Inflammatory macrophage treated with lipopolysaccharide for 4 hours (primary cell): Measurements from ENCODE around the gene PDPK1.
"Not testable (repeated sequence)": the region's sequence is repeated elsewhere in the genome, so short reads cannot be mapped to it uniquely, and the experiment has no call there.

ENCODE experiments used
- DNase-seq: peaks from one replicate; pipeline ENCODE4 v3.0.0-alpha.2; 2020

The PDPK1 gene

DNA sequence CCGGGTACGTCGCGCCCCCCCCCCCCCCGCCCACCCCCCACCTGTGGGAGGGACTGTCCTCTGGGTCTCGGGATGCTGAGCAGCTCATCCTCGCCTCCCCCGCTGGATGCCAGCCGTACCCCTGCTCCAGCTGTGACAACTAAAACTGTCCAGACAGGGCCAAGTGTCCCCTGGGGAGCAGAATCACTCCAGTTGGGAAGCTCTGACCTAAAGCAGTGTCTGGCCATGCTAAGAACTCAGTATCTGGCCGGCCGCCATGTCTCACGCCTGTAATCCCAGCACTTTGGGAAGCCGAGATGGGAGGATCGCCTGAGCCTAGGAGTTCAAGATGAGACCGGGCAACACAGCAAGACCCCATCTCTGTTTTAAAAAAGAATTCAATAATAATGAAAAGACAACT lies 83.0 kb downstream of the PDPK1 start:
- not testable (repeated sequence) for DNase-seq

DNA sequence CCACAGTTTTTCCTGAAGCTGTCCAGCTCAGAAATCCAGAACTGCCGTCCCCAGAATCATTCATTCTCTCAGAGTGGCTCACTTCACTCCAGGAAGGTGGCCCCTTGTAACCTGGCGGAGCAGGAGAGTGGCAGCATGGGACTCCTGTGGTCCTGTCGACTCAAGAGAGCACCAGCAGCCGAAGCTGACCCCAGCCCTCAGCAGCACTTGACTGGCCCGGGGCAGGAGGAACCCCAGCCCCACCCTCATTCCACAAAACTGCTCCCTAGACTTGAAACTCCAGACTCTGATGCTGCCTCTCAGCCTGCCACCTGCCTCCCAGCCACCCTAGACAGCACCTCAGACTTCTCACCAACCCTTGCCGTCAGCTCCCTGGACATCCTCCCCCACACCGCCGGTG lies 83.6 kb downstream of the PDPK1 start:
- not testable (repeated sequence) for DNase-seq

GRCh38 chr16:2627075-2627474 lies 89.3 kb downstream of the PDPK1 start:
- DNase-seq = not testable (repeated sequence)

GRCh38 chr16:2631203-2631602 lies 93.4 kb downstream of the PDPK1 start:
- not testable (repeated sequence) for DNase-seq

GRCh38 chr16:2632291-2632690 lies 94.5 kb downstream of the PDPK1 start:
- not testable (repeated sequence) for DNase-seq

GRCh38 chr16:2639071-2639721 lies 101.4 kb downstream of the PDPK1 start:
- not testable (repeated sequence) for DNase-seq

- DNase-seq = not testable (repeated sequence)
Observed at GRCh38 chr16:2639722-2640072, 101.9 kb downstream of the PDPK1 start.

DNA sequence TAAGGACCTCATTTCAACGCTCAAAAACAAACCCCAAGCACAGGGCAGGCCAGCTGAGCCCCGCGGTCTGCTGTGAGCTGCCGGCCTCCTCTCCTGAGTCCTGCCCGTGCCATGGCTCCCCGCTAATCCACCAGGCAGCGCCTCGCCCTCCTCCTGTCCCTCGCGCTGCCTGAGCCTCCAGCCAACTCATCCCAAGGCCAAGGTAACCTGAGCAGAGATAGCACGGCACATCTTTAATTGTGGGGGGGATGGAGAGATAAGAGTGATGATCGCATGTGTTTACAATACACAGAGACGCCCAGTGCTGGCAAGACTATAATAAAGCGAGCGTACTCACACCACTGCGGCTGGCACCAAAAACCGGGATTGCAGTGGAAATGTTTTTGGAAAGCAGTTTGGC lies 104.7 kb downstream of the PDPK1 start:
- not testable (repeated sequence) for DNase-seq

DNA sequence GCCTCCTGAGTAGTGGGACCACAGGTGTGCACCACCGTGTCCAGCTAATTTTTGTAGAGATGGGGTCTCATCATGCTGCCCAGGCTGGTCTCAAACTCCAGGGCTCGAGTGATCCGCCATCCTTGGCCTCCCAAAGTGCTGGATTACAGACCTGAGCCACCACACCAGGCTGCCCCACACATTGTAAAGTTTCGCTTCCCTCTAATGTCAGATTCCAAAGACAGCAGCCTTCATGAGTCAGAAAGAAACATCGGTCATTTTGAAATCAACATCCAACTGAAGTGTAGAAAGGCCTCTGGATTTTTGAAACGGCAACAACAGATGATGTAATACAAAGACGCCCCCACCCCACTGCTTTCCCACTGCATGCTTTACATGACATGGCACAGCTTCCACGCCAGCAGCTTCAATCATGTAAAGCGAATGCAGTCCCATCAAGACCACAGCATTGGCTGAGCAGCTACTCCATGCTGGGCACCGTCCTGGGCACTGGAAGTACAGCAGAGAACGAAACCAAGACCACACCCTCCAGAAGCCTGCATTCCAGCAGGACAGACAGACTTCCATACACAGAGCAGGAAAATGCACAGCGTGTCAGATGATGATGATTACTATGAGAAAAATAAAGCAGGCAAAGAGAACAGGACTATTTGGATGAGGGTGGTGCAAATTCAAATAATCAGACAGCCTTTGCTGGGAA lies 107.1 kb downstream of the PDPK1 start:
- DNase-seq = not testable (repeated sequence)

DNA sequence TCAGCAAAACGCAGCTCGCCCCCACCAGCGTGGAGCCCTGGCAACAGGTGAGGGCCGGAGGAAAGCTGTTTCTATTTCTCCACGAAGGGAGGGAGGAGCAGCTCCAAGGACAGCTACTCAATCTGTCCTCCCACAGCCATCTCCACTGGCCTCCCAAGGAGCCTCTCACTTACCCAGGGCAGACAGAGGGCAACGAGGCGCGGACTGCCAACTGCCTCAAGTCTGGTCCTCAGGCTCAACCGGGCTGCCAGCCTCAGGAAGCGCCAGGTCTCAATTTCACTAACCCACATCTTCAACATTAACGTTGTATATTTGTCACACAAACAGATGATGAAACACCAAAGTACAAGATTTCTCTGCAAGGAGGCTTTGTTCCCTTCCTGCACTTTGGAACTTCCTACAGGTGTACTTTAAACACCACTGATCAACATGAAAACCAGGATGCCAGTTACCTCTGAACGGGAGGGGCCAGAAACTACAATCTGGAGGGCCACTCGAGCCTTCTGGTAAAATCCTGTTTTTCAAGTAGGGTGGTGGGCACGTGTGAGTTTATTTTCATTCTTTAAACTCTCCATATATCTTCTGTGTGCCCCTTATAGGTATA lies 113.5 kb downstream of the PDPK1 start:
- not testable (repeated sequence) for DNase-seq
